ENCODE measurements around the gene LIMS2. TPM values are rescaled to one million over a fixed set of nuclear protein-coding genes. Genes with fewer than 3 reads are reported as not detected.
A peak's percentile ranks its signal among the peaks of the same experiment; 100 is the strongest.

The LIMS2 gene
- total and polyA plus RNA-seq, 3 experiments from 2014 or later, result 3.1 to 6.1 (median 5.9) TPM

DNA sequence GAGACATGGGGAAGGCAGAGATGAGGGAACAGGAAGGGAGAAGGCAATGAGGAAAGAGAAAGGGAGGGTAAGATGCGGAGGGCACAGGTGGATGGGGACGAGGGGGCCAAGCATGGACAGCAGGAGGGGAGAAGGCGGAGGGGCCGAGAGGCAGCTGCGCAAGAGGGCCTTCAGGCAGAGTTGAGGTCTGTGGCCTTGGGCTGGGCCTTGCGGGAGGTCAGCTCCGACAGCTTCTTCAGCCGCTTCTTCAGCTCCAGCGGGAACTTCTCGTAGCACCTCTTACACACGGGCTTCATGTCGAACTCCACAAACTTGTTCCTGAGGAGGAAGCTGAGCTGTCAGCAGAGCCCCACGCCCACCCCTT lies 36.2 kb downstream of the LIMS2 start:
- Histone ChIP-seq H3K9me3 (ENCODE audit: low read length) (no peaks in the 10 kb centered on the region), H3K36me3 (ENCODE audit: insufficient read depth, low read length) (no peaks in the 10 kb centered on the region), H3K4me3 (ENCODE audit: low read length) (no peak overlapping the region), H3K27me3 (ENCODE audit: insufficient read depth, low read length, poor library complexity, severe bottlenecking) (no peaks in the 10 kb centered on the region), H3K27ac (ENCODE audit: low read depth, low read length) (no peak overlapping the region), H3K4me1 (ENCODE audit: insufficient read depth, low read length) (peaks cover 75% of the 10 kb centered on the region)
- Mint-ChIP-seq H3K9me3 (no peaks in the 10 kb centered on the region), H3K4me1 (peaks cover 0 to 58% (median 15%) of the 10 kb centered on the region in 3 donors), H3K36me3 (peaks cover 0 to 1% (median 0%) of the 10 kb centered on the region in 3 donors), H3K27ac (peak overlapping the region in 2 of 8 donors; percentile 11 to 50), H3K4me3 (no peak overlapping the region), H3K27me3 (no peaks in the 10 kb centered on the region)
- ChIA-PET POLR2A (no interaction called here), CTCF (interaction anchor here (1.3 to 3.6 kb wide), 2 partner anchors 11 to 48 kb away, joined by 5 to 15 read pairs; no protein-coding TSS in a partner anchor)
- no peak for DNase-seq

DNA sequence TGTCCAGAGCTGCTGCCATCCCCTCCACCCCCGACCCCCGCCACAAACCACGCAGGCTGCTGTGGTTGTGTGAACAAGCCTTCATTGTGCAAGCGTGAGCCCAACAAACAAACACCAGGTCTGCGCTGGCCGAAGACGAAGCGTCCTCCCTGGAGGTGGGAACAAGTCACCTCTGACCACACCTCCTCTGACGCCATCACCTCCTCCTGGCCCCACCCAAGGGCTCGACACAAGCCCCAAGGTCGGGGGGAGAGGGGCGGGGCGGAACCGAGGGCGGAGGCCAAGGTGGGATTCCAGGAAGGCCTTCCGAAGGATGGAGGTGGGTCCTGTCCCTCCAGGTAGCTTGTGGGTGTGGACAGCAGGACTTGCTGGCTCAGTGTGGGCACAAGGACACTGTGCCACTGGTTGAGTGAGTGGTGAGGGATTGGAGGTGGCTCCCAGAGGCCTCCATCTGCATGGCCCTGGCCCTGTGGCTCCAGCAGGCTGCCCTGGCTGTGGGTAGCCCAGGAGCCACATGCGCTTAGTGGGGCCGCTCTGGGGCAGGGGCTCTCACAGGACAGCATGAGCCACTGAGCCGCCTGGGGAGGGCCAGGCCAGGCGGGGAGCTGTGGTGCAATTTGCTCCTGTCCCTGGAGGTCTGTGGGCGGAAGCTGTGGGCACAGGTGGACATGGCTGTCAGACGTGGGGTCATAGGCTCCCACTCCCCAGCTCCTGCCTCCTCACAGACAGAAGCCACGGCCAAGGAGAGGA lies 36.8 kb downstream of the LIMS2 start:
- no peaks in the 10 kb centered on the region for H3K9me3 ChIP-seq (ENCODE audit: low read length)
- H3K4me3 ChIP-seq (ENCODE audit: low read length), result no peak overlapping the region
- Mint-ChIP-seq H3K27ac (peak overlapping the region in 2 of 8 donors; percentile 11 to 50), H3K36me3 (peaks cover 0 to 1% (median 0%) of the 10 kb centered on the region in 3 donors), H3K4me1 (peaks cover 0 to 58% (median 13%) of the 10 kb centered on the region in 3 donors), H3K4me3 (peak overlapping the region in 1 of 7 donors; percentile 37), H3K9me3 (no peaks in the 10 kb centered on the region), H3K27me3 (no peaks in the 10 kb centered on the region)
- CTCF ChIA-PET, result interaction anchor here (1.1 to 3.6 kb wide), 3 partner anchors 12 to 47 kb away, joined by 4 to 15 read pairs (median 5); no protein-coding TSS in a partner anchor
- POLR2A ChIA-PET, result no interaction called here
- H3K27me3 ChIP-seq (ENCODE audit: insufficient read depth, low read length, poor library complexity, severe bottlenecking), result no peaks in the 10 kb centered on the region
- H3K36me3 ChIP-seq (ENCODE audit: insufficient read depth, low read length), result no peaks in the 10 kb centered on the region
- H3K27ac ChIP-seq (ENCODE audit: low read depth, low read length), result no peak overlapping the region
- peaks cover 79% of the 10 kb centered on the region for H3K4me1 ChIP-seq (ENCODE audit: insufficient read depth, low read length)
- no peak for DNase-seq

DNA sequence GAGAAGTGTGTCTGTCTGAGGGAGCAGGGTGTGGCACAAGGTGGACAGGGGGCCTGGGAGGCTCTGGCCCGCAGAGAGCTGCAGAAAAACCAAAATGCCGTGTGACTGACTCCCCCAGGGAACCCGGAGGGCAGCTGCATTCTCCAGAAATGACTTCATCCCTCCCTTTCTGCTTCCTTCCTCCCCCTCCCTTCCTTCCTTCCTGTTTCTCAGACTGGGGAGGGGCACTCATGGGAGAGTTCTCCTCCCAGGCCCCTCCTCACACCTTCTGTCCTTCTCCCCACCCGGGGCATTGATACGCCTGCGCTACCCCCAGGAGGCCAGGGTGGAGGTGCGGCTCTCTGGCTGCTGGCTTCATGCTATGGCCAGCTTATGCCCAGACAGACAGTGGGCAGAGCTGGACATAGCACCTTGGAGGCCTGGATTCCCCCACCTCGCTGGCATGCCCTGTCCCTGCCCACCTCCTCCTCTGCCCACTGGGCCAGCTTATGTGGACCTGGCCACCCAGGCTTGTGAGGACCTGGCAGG lies 37.5 kb downstream of the LIMS2 start:
- POLR2A ChIA-PET, result no interaction called here
- no peak for DNase-seq

DNA sequence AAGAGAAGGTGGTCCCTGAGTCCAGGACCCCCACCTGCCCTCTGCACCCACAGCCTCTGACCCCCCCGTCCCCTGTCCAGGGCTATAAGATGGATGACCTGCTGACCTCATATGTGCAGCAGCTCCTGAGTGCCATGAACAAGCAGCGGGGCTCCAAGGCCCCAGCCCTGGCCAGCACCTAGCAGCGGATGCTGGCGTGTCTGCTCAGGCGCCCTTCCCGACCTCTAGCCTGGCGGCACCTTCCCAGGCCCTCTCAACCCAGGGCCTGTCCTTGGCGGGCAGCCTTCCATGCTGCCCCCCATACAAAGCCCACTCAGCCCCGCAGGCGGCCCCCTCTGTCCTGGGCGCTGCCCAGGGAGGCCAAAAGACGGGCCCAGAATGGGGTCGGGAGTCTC lies 38.1 kb downstream of the LIMS2 start:
- ChIA-PET POLR2A (no interaction called here), CTCF (interaction anchor here (1.1 kb wide), 1 partner anchor 13 kb away, joined by 4 read pairs; no protein-coding TSS in a partner anchor)
- Histone ChIP-seq H3K27ac (ENCODE audit: low read depth, low read length) (no peak overlapping the region), H3K4me1 (ENCODE audit: insufficient read depth, low read length) (peaks cover 82% of the 10 kb centered on the region), H3K9me3 (ENCODE audit: low read length) (no peaks in the 10 kb centered on the region), H3K36me3 (ENCODE audit: insufficient read depth, low read length) (no peaks in the 10 kb centered on the region), H3K27me3 (ENCODE audit: insufficient read depth, low read length, poor library complexity, severe bottlenecking) (no peaks in the 10 kb centered on the region), H3K4me3 (ENCODE audit: low read length) (peak overlapping the region; percentile 26)
- Mint-ChIP-seq H3K9me3 (no peaks in the 10 kb centered on the region), H3K36me3 (peaks cover 0 to 1% (median 0%) of the 10 kb centered on the region in 3 donors), H3K27me3 (no peaks in the 10 kb centered on the region), H3K4me3 (no peak overlapping the region), H3K27ac (no peak overlapping the region), H3K4me1 (peaks cover 0 to 61% (median 12%) of the 10 kb centered on the region in 3 donors)
- no peak for DNase-seq

More for the DNA sequence above, 37.5 kb downstream of the LIMS2 start:
- Histone ChIP-seq H3K27me3 (ENCODE audit: insufficient read depth, low read length, poor library complexity, severe bottlenecking) (no peaks in the 10 kb centered on the region), H3K4me3 (ENCODE audit: low read length) (peak overlapping the region; percentile 26), H3K9me3 (ENCODE audit: low read length) (no peaks in the 10 kb centered on the region), H3K4me1 (ENCODE audit: insufficient read depth, low read length) (peaks cover 83% of the 10 kb centered on the region), H3K27ac (ENCODE audit: low read depth, low read length) (no peak overlapping the region), H3K36me3 (ENCODE audit: insufficient read depth, low read length) (no peaks in the 10 kb centered on the region)
- Mint-ChIP-seq H3K36me3 (peaks cover 0 to 1% (median 0%) of the 10 kb centered on the region in 3 donors), H3K27me3 (no peaks in the 10 kb centered on the region), H3K4me1 (peaks cover 0 to 61% (median 13%) of the 10 kb centered on the region in 3 donors), H3K4me3 (peak overlapping the region in 1 of 7 donors; percentile 37), H3K27ac (peak overlapping the region in 4 of 8 donors; percentile 45 to 95 (median 64)), H3K9me3 (no peaks in the 10 kb centered on the region)
- CTCF ChIA-PET, result interaction anchor here (1.1 kb wide), 1 partner anchor 12 kb away, joined by 4 read pairs; no protein-coding TSS in a partner anchor

DNA sequence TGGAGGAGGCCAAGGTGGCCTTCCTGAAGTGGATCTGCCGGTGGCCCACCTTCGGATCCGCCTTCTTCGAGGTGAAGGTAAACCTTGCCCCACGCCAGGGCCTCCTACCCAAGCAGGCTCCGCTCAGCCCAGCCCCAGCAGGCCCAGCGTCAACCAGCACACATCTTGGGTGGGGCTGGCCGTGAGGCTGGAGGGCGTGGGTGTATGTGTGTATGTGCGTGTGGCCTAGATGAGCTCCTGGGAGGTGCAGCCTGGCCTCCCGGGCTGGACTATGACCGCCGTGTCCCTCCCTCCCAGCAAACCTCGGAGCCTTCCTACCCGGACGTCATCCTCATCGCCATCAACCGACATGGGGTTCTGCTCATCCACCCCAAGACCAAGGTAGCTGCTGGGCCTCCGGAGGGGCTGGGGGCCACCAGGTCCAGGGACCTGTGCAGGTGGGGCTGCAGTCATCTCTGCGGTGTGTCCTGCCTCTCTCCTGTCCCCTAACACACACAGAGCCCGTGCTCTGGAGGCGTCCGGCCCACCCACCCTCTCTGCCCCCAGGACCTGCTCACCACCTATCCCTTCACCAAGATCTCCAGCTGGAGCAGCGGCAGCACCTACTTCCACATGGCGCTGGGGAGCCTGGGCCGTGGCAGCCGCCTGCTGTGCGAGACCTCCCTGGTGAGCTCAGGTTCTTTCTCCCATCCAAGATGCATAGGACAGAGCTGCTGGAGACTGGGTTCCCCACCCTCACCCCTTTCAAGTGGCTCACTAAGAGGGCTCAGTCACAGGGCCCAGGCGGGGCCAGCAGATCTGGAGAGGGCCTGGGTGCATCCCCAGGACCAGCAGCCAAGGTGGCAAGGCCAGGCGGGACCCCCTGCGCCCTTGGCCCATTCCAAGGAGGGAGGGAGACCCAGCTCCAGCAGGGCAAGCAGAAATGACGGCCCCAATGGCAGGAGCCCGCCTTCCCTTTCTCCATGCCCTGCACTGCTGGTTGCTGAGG lies 38.8 kb downstream of the LIMS2 start:
- H3K36me3 Mint-ChIP-seq, result peaks cover 0 to 1% (median 0%) of the 10 kb centered on the region in 3 donors
- H3K4me1 Mint-ChIP-seq, result peaks cover 0 to 54% (median 11%) of the 10 kb centered on the region in 3 donors
- no peak overlapping the region for H3K27ac ChIP-seq (ENCODE audit: low read depth, low read length)

DNA sequence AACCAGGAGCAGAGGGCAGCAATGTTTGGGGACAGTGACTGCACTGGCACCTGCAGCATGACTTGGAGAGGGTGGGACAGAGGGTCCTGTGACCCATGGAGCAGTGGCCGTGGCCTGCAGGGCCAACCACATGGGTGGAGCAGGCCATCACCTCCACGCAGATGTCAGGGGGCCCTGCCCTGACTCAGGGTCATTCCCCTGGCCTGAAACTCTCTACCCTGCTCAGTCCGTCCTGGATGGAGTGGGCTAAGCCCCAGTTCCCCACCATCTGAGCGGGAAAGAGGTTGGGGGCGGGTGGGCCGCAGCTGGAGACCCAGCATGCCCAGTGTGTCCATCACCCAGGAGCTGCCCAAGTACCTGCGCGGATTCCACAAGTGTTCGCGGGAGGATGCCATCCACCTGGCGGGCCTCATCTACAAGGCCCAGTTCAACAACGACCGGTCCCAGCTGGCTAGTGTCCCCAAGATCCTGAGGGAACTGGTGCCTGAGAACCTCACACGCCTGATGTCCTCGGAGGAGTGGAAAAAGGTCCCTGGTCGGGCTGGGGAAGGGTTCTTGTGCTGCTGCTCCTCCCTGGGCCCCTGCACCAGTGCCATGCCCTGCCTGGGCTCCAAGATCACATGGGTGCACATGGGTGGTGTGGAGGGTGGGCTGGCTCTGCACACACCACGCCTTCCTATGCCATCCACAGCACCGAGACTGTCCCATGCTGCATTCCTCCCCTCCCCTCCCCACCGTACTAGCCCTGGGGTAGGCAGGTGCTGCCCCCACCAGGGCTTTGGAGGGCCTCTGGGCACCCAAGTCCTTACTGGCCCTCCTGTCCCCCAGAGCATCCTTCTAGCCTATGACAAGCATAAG lies 39.7 kb downstream of the LIMS2 start:
- peaks cover 0 to 44% (median 9%) of the 10 kb centered on the region in 3 donors for H3K4me1 Mint-ChIP-seq
- H3K9me3 ChIP-seq (ENCODE audit: low read length), result no peaks in the 10 kb centered on the region
- H3K9me3 Mint-ChIP-seq, result no peaks in the 10 kb centered on the region
- no peaks in the 10 kb centered on the region for H3K36me3 ChIP-seq (ENCODE audit: insufficient read depth, low read length)
- H3K27ac Mint-ChIP-seq, result no peak overlapping the region
- ChIA-PET CTCF (interaction anchor here (1.3 kb wide), 1 partner anchor 45 kb away, joined by 3 read pairs; no protein-coding TSS in a partner anchor), POLR2A (no interaction called here)
- peaks cover 0 to 1% (median 0%) of the 10 kb centered on the region in 3 donors for H3K36me3 Mint-ChIP-seq
- no peak overlapping the region for H3K4me3 Mint-ChIP-seq
- no peaks in the 10 kb centered on the region for H3K27me3 ChIP-seq (ENCODE audit: insufficient read depth, low read length, poor library complexity, severe bottlenecking)
- H3K27ac ChIP-seq (ENCODE audit: low read depth, low read length), result no peak overlapping the region
- H3K4me3 ChIP-seq (ENCODE audit: low read length), result no peak overlapping the region
- H3K27me3 Mint-ChIP-seq, result no peaks in the 10 kb centered on the region
- no peak for DNase-seq
- H3K4me1 ChIP-seq (ENCODE audit: insufficient read depth, low read length), result peaks cover 66% of the 10 kb centered on the region

More for the DNA sequence above, 38.8 kb downstream of the LIMS2 start:
- POLR2A ChIA-PET, result no interaction called here
- Mint-ChIP-seq H3K9me3 (no peaks in the 10 kb centered on the region), H3K27ac (peak overlapping the region in 1 of 8 donors; percentile 58), H3K4me3 (no peak overlapping the region), H3K27me3 (no peaks in the 10 kb centered on the region)
- CTCF ChIA-PET, result interaction anchor here (1.3 kb wide), 1 partner anchor 45 kb away, joined by 3 read pairs; no protein-coding TSS in a partner anchor
- Histone ChIP-seq H3K4me3 (ENCODE audit: low read length) (no peak overlapping the region), H3K27me3 (ENCODE audit: insufficient read depth, low read length, poor library complexity, severe bottlenecking) (no peaks in the 10 kb centered on the region), H3K36me3 (ENCODE audit: insufficient read depth, low read length) (no peaks in the 10 kb centered on the region), H3K4me1 (ENCODE audit: insufficient read depth, low read length) (peaks cover 76% of the 10 kb centered on the region), H3K9me3 (ENCODE audit: low read length) (no peaks in the 10 kb centered on the region)
- no peak for DNase-seq
